IMR-90 (cell line): ENCODE measurements around the gene CHAC1. TPM values are rescaled to one million over a fixed set of nuclear protein-coding genes. Genes with fewer than 3 reads are reported as not detected.

ENCODE experiments used
- ATAC-seq: fragments of 200-7000 bp; cut with Tn5 transposase; 2 replicates; pipeline ENCODE4 v1.9.1; 2020; ENCODE audit warnings: low read depth, mild to moderate bottlenecking, moderate library complexity
- BruUV-seq: library from RNA; stranded (reverse); fragments of 400-500 nt; replicated peaks from 2 replicates; lab custom pipeline; 2021; lab: Mats Ljungman, UMichigan
- CTCF ChIA-PET: fragments of 300-600 bp; formaldehyde crosslinking; extraction: SDS; loops from one replicate; lab custom pipeline; 2021; ENCODE audit warnings: antibody characterized with exemption; lab: Yijun Ruan, JAX
- POLR2A ChIA-PET: fragments of 300-600 bp; sonication (Branson Sonifier 250); formaldehyde crosslinking; loops from one replicate; lab custom pipeline; 2022; ENCODE audit warnings: antibody characterized with exemption; ENCODE audit not compliant: unreplicated experiment; lab: Charles Lee
- DNase-seq: peaks from one replicate; pipeline ENCODE4 v3.0.0; 2013
- H2AFZ ChIP-seq: replicated peaks from 2 replicates; pipeline ENCODE3; 2013; ENCODE audit warnings: low read length, mild to moderate bottlenecking; ENCODE audit not compliant: poor library complexity
- H2AK5ac ChIP-seq: 2 replicates; pipeline ENCODE4 v1.6.1; 2013; ENCODE audit warnings: low read depth, low read length, inconsistent platforms
- H2AK9ac ChIP-seq: replicated peaks from 2 replicates; pipeline ENCODE3; 2013; ENCODE audit warnings: mild to moderate bottlenecking, low read depth, low read length, moderate library complexity; ENCODE audit not compliant: poor library complexity
- H2BK120ac ChIP-seq: 2 replicates; pipeline ENCODE4 v1.6.1; 2013; ENCODE audit warnings: low read depth, low read length, inconsistent platforms
- H2BK15ac ChIP-seq: 3 replicates; pipeline ENCODE4 v1.6.1; 2013; ENCODE audit warnings: low read depth, low read length, inconsistent platforms
- H2BK20ac ChIP-seq: 2 replicates; pipeline ENCODE4 v1.6.1; 2013; ENCODE audit warnings: low read depth, mild to moderate bottlenecking, inconsistent platforms, low read length, moderate library complexity
- H2BK5ac ChIP-seq: 2 replicates; pipeline ENCODE4 v1.6.1; 2013; ENCODE audit warnings: mild to moderate bottlenecking, low read depth, low read length, inconsistent platforms; ENCODE audit not compliant: poor library complexity, severe bottlenecking
- H3K14ac ChIP-seq: replicated peaks from 2 replicates; pipeline ENCODE4 v1.6.1; 2013; ENCODE audit warnings: low read depth, low read length, inconsistent platforms
- H3K18ac ChIP-seq: 2 replicates; pipeline ENCODE4 v1.6.1; 2013; ENCODE audit warnings: low read depth, low read length, control low read depth
- H3K23ac ChIP-seq: 2 replicates; pipeline ENCODE4 v1.6.1; 2013; ENCODE audit warnings: low read depth, low read length, inconsistent platforms
- H3K27ac ChIP-seq: 2 replicates; pipeline ENCODE4 v1.5.1; 2013; ENCODE audit warnings: mild to moderate bottlenecking, control low read depth, low read length; ENCODE audit not compliant: insufficient read depth
- H3K27me3 ChIP-seq: 2 replicates; pipeline ENCODE4 v1.6.1; 2013; ENCODE audit warnings: low read length; ENCODE audit not compliant: control insufficient read depth, insufficient read depth
- H3K36me3 ChIP-seq: 2 replicates; pipeline ENCODE4 v1.6.1; 2013; ENCODE audit warnings: low read length, mixed read lengths; ENCODE audit not compliant: control insufficient read depth, insufficient read depth
- H3K4ac ChIP-seq: 2 replicates; pipeline ENCODE4 v1.6.1; 2013; ENCODE audit warnings: low read depth, low read length, inconsistent platforms
- H3K4me1 ChIP-seq: 2 replicates; pipeline ENCODE4 v1.6.1; 2013; ENCODE audit warnings: low read length, mixed read lengths; ENCODE audit not compliant: control insufficient read depth, insufficient read depth
- H3K4me2 ChIP-seq: 2 replicates; pipeline ENCODE4 v1.6.1; 2013; ENCODE audit warnings: low read depth, mild to moderate bottlenecking, control low read depth, low read length, moderate library complexity
- H3K4me3 ChIP-seq: 2 replicates; pipeline ENCODE4 v1.5.1; 2013; ENCODE audit warnings: low read depth, mild to moderate bottlenecking, control low read depth, low read length, moderate library complexity; ENCODE audit not compliant: insufficient read depth
- H3K56ac ChIP-seq: 2 replicates; pipeline ENCODE4 v1.6.1; 2013; ENCODE audit warnings: low read length, inconsistent platforms; ENCODE audit not compliant: insufficient read depth; ENCODE audit errors: extremely low read depth
- H3K79me1 ChIP-seq, 2 experiments: 2 replicates each; pipeline ENCODE4 v1.6.1; 2013; ENCODE audit warnings: low read length in 2 of 2, inconsistent platforms in 1 of 2, low read depth in 1 of 2
- H3K9ac ChIP-seq: 2 replicates; pipeline ENCODE4 v1.6.1; 2013; ENCODE audit warnings: low read depth, low read length, control low read depth
- H3K9me1 ChIP-seq: 2 replicates; pipeline ENCODE4 v1.6.1; 2013; ENCODE audit warnings: low read length, inconsistent platforms; ENCODE audit not compliant: insufficient read depth
- H3K9me3 ChIP-seq: 2 replicates; pipeline ENCODE4 v1.6.1; 2013; ENCODE audit warnings: low read length; ENCODE audit not compliant: control insufficient read depth, insufficient read depth
- H4K20me1 ChIP-seq: 2 replicates; pipeline ENCODE4 v1.6.1; 2013; ENCODE audit warnings: low read length, inconsistent platforms; ENCODE audit not compliant: insufficient read depth
- H4K5ac ChIP-seq: 2 replicates; pipeline ENCODE4 v1.6.1; 2013; ENCODE audit warnings: mild to moderate bottlenecking, low read depth, low read length, control low read depth
- H4K8ac ChIP-seq, 2 experiments: 2 replicates each; pipeline ENCODE4 v1.6.1; 2013; ENCODE audit warnings: low read depth in 2 of 2, low read length in 2 of 2, control low read depth in 1 of 2, inconsistent platforms in 1 of 2
- H4K91ac ChIP-seq: 2 replicates; pipeline ENCODE4 v1.6.1; 2013; ENCODE audit warnings: low read depth, low read length, inconsistent platforms; ENCODE audit not compliant: insufficient read depth
- CEBPB ChIP-seq: IDR thresholded peaks from 2 replicates; pipeline ENCODE4 v1.6.1; 2012; ENCODE audit warnings: low read depth, low read length, improper control_type of control experiment
- CTCF ChIP-seq: conservative IDR thresholded peaks from 2 replicates; pipeline ENCODE4 v1.5.1; 2012; ENCODE audit warnings: mild to moderate bottlenecking, low read depth, low read length, improper control_type of control experiment
- MAFK ChIP-seq: IDR thresholded peaks from 2 replicates; pipeline ENCODE4 v1.6.1; 2012; ENCODE audit warnings: low read depth, low read length, improper control_type of control experiment
- MAZ ChIP-seq: IDR thresholded peaks from 2 replicates; pipeline ENCODE4 v1.6.1; 2012; ENCODE audit warnings: low read depth, mild to moderate bottlenecking, low read length, improper control_type of control experiment, moderate library complexity, borderline replicate concordance
- NFE2L2 ChIP-seq: fragments of 150-350 bp; IDR thresholded peaks from 2 replicates; pipeline ENCODE4 v1.6.1; 2016; ENCODE audit warnings: low read depth, mild to moderate bottlenecking, low read length
- SMC3 ChIP-seq: fragments of 150-350 bp; IDR thresholded peaks from 2 replicates; pipeline ENCODE4 v1.6.1; 2016; ENCODE audit warnings: low read depth, mild to moderate bottlenecking, antibody characterized with exemption, low read length, moderate library complexity
- USF2 ChIP-seq: fragments of 150-350 bp; IDR thresholded peaks from 2 replicates; pipeline ENCODE4 v1.6.1; 2017; ENCODE audit warnings: mild to moderate bottlenecking, antibody characterized with exemption, low read length, low read depth
- WGBS, 2 experiments: methylation state at CpG; one replicate each; pipeline versions ENCODE4 v1.1.5 to v1.1.7; 2013; ENCODE audit warnings: missing lambda C conversion rate in 2 of 2; ENCODE audit not compliant: insufficient read length in 1 of 2; ENCODE audit errors: extremely low coverage in 2 of 2; 5-methylcytosine and 5-hydroxymethylcytosine counted together
- dilution Hi-C: fragments of 300-500 bp; cut with HindIII; formaldehyde crosslinking; loops from one replicate; pipeline ENCODE4 v1.14.3; 2018; ENCODE audit warnings: low sequenced_read_pairs; ENCODE audit not compliant: unreplicated experiment
- in situ Hi-C: fragments of 300-500 bp; cut with MboI; formaldehyde crosslinking; loops from 3 replicates; pipeline ENCODE4 v1.14.3; 2019; ENCODE audit warnings: low sequenced_read_pairs, inconsistent platforms, mixed read lengths
- intact Hi-C: fragments of 100-400 bp; cut with micrococcal nuclease; formaldehyde crosslinking; loops from 2 replicates; pipeline ENCODE4 v1.10.0; 2022
- polyA plus RNA-seq, 3 experiments: library from polyadenylated mRNA; depleted of rRNA; stranded (reverse); fragments of >200 nt; gene quantifications; 2 replicates each; pipeline ENCODE4 v1.2.3, GENCODE V29; 2012; ENCODE audit warnings: low replicate concordance in 1 of 3
- total RNA-seq: library from RNA; depleted of rRNA; stranded (reverse); fragments of >200 nt; gene quantifications from 2 replicates; pipeline ENCODE4 v1.2.3, GENCODE V29; 2012

CHAC1 gene
- total and polyA plus RNA-seq, 2 of the 4 experiments (the other 2 are of a cell fraction) = 51.3 to 77.8 TPM

GRCh38 chr15:40914486-40914885 is 38.8 kb upstream of the CHAC1 start:
- Histone ChIP-seq H2BK120ac (no peak overlapping the region), H3K4me3 (no peak overlapping the region), H3K27ac (no peak overlapping the region), H3K4ac (no peak overlapping the region), H3K9me3 (no peaks in the 10 kb centered on the region), H3K9me1 (peaks cover 4% of the 10 kb centered on the region), H2BK5ac (no peak overlapping the region), H3K4me1 (peaks cover 4% of the 10 kb centered on the region; the same call in 1 of the 2 replicates), H4K8ac (no peak overlapping the region), H3K79me1 (no peaks in the 10 kb centered on the region), H3K18ac (no peak overlapping the region), H3K23ac (no peak overlapping the region), H3K36me3 (no peaks in the 10 kb centered on the region), H2AFZ (peak overlapping the region; percentile 41), H3K4me2 (no peak overlapping the region), H2AK9ac (no peak overlapping the region), H3K56ac (no peak overlapping the region), H4K91ac (no peak overlapping the region), H3K14ac (no peak overlapping the region), H3K27me3 (no peaks in the 10 kb centered on the region), H2BK15ac (no peak overlapping the region), H2AK5ac (no peak overlapping the region), H4K5ac (no peak overlapping the region), H2BK20ac (no peak overlapping the region), H3K9ac (no peak overlapping the region), H4K20me1 (no peaks in the 10 kb centered on the region)
- dilution Hi-C loops (no loop called here), intact Hi-C loops (no loop called here), in situ Hi-C loops (no loop called here)
- ChIA-PET CTCF (no interaction called here), POLR2A (no interaction called here)
- ATAC-seq = no peak
- BruUV-seq = no TSS peak
- TF ChIP-seq SMC3 (no peak), MAZ (no peak), CTCF (0 out of 2 replicates have a peak, but pooled peaks have one; percentile 1), MAFK (no peak), NFE2L2 (no peak), CEBPB (no peak), USF2 (no peak)
- no CpG with 5 or more reads among the region's 8 CpGs for WGBS, 2 experiments
- DNase-seq = no peak
